ENCODE data around the gene CIZ1. TPM values are rescaled to one million over a fixed set of nuclear protein-coding genes. Genes with fewer than 3 reads are reported as not detected.
A peak's percentile ranks its signal among the peaks of the same experiment; 100 is the strongest.

Gene CIZ1
- total and polyA plus RNA-seq, 9 of the 15 experiments (the other 6 are each of a cell fraction or from before 2014, with no cell fraction given): 6.6 to 329 (median 87.8) TPM

DNA sequence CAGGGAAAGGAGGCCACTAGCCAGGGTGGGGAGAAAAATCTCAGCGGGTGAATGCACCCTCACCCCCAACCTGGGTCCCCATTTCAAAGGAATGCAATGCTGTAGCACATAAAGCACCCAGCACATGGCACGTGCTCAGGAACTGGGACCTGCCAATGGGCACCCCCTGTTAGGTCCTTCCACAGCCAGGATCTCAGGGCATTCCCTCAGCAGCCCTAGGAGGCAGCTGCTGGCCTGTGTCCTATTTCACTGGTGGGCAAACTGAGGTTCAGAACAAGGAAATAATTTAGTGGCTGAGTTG lies 20.6 kb upstream of the CIZ1 start:
- no peak overlapping the region for H3K4me3 ChIP-seq
- no peaks in the 10 kb centered on the region for H3K9me3 ChIP-seq (replicated peaks; ENCODE audit: control insufficient read depth, insufficient read depth, low read depth, low read length)
- TF ChIP-seq, protein P1, sequence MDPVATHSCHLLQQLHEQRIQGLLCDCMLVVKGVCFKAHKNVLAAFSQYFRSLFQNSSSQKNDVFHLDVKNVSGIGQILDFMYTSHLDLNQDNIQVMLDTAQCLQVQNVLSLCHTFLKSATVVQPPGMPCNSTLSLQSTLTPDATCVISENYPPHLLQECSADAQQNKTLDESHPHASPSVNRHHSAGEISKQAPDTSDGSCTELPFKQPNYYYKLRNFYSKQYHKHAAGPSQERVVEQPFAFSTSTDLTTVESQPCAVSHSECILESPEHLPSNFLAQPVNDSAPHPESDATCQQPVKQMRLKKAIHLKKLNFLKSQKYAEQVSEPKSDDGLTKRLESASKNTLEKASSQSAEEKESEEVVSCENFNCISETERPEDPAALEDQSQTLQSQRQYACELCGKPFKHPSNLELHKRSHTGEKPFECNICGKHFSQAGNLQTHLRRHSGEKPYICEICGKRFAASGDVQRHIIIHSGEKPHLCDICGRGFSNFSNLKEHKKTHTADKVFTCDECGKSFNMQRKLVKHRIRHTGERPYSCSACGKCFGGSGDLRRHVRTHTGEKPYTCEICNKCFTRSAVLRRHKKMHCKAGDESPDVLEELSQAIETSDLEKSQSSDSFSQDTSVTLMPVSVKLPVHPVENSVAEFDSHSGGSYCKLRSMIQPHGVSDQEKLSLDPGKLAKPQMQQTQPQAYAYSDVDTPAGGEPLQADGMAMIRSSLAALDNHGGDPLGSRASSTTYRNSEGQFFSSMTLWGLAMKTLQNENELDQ (CRISPR knock-in tag; IDR thresholded peaks at IDR 0.05; ENCODE audit: borderline replicate concordance): no peak
- TF ChIP-seq POLR3G (IDR thresholded peaks at IDR 0.05; ENCODE audit: extremely low read depth, insufficient read length, insufficient replicate concordance) (no peak), BHLHE40 (IDR thresholded peaks at IDR 0.05; ENCODE audit: low read length) (peak; percentile 54), SAP30 (IDR thresholded peaks at IDR 0.05; ENCODE audit: borderline replicate concordance, insufficient read depth, low read depth, low read length, poor library complexity, severe bottlenecking) (peak; percentile 19), TARDBP (IDR thresholded peaks at IDR 0.05) (no peak), ZNF24 (IDR thresholded peaks at IDR 0.05) (no peak)
- TF ChIP-seq, protein P2, sequence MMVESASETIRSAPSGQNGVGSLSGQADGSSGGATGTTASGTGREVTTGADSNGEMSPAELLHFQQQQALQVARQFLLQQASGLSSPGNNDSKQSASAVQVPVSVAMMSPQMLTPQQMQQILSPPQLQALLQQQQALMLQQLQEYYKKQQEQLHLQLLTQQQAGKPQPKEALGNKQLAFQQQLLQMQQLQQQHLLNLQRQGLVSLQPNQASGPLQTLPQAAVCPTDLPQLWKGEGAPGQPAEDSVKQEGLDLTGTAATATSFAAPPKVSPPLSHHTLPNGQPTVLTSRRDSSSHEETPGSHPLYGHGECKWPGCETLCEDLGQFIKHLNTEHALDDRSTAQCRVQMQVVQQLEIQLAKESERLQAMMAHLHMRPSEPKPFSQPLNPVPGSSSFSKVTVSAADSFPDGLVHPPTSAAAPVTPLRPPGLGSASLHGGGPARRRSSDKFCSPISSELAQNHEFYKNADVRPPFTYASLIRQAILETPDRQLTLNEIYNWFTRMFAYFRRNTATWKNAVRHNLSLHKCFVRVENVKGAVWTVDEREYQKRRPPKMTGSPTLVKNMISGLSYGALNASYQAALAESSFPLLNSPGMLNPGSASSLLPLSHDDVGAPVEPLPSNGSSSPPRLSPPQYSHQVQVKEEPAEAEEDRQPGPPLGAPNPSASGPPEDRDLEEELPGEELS (CRISPR knock-in tag; IDR thresholded peaks at IDR 0.05; ENCODE audit: borderline replicate concordance): no peak
- TF ChIP-seq, protein P3, sequence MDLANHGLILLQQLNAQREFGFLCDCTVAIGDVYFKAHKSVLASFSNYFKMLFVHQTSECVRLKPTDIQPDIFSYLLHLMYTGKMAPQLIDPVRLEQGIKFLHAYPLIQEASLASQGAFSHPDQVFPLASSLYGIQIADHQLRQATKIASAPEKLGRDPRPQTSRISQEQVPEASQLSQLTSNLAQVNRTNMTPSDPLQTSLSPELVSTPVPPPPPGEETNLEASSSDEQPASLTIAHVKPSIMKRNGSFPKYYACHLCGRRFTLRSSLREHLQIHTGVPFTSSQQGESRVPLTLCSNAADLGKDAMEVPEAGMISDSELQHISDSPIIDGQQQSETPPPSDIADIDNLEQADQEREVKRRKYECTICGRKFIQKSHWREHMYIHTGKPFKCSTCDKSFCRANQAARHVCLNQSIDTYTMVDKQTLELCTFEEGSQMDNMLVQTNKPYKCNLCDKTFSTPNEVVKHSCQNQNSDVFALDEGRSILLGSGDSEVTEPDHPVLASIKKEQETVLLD (IDR thresholded peaks at IDR 0.05): no peak
- in situ Hi-C loops (cut with MboI): loop anchor here (10.0 kb wide), 1 partner anchor 1463 kb away; no protein-coding TSS in a partner anchor
- H2AFZ ChIP-seq (ENCODE audit: low read depth, low read length): no peak overlapping the region
- intact Hi-C loops (cut with micrococcal nuclease): loop anchor here (10.0 kb wide), 1 partner anchor 133 kb away; the partner anchor contains the start of gene SLC27A4
- 0 out of 3 replicates have a peak, but pooled peaks cover 4% of the 10 kb centered on the region for H3K36me3 ChIP-seq (ENCODE audit: control insufficient read depth, insufficient read depth, low read length)
- H3K9ac ChIP-seq (ENCODE audit: insufficient read depth in 1 of 2, low read depth in 2 of 2, low read length in 2 of 2): peak overlapping the region in 1 of 2 experiments; percentile 28; a peak in 1 of 4 replicates
- ChIA-PET POLR2A (interaction anchor here (0.6 to 2.0 kb wide), 8 partner anchors 12 to 1506 kb away, joined by 3 to 5 read pairs (median 3); partner anchors contain the start of gene CIZ1), CTCF (ENCODE audit: low intra/inter-chr PET ratio) (no interaction called here)
- no peak for FAIRE-seq
- peaks cover 3% of the 10 kb centered on the region; the same call in 1 of the 2 replicates for H4K20me1 ChIP-seq (replicated peaks; ENCODE audit: control insufficient read depth, insufficient read depth, low read length)
- BruUV-seq (replicated peaks): no TSS peak
- no peak overlapping the region for H3K4me2 ChIP-seq (ENCODE audit: insufficient read depth, low read length)
- no peaks in the 10 kb centered on the region for H3K9me1 ChIP-seq (ENCODE audit: control insufficient read depth, insufficient read depth, low read length)
- no peaks in the 10 kb centered on the region for H3K27me3 ChIP-seq (ENCODE audit: control insufficient read depth in 2 of 2, insufficient read depth in 2 of 2, low read length in 2 of 2)
- no peaks in the 10 kb centered on the region for H3K79me2 ChIP-seq (ENCODE audit: control insufficient read depth, insufficient read depth, low read length)
- 19% methylated on average over 2 of the region's 2 CpGs for WGBS (ENCODE audit: insufficient coverage, low coverage, missing lambda C conversion rate)
- no peak overlapping the region for H3K27ac ChIP-seq (ENCODE audit: extremely low read depth, low read depth, low read length)
- no peak for DNase-seq (ENCODE audit: extremely low read depth in 1 of 4, low spot score in 3 of 4)
- ATAC-seq: no peak
- peaks cover 8 to 38% of the 10 kb centered on the region in 2 experiments; a peak in 4 of 5 replicates for H3K4me1 ChIP-seq (replicated peaks in 1 of 2; ENCODE audit: control insufficient read depth in 2 of 2, insufficient read depth in 2 of 2, low read length in 2 of 2)

All from K562 (cell line).